NCI-H2196 (cell line): ENCODE results near the gene SDCCAG8.

ENCODE experiments used
- DNase-seq: peaks from one replicate; lab custom pipeline; 2025; ENCODE audit not compliant: unreplicated experiment; lab: John Stamatoyannopoulos, UW

Gene SDCCAG8

DNA sequence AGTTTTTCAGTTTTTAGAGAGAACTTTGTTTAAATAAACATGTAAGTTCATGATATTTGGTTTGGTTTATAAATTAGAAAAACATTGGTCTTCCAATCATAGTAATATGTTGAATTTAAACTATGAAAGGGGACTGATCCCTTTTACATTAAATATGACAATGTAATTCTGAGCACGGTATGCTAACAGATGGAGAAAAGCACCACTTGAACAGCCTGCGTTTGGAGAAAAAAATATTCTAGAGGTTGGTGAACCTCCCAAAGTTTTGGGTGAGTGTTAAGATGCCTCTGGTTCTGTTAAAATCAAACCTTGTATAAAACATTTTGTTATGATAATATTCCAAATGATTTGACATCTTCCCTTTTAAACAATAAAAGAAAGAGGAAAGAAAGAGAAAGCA, 123.9 kb downstream of the SDCCAG8 start:
- no peak for DNase-seq

DNA sequence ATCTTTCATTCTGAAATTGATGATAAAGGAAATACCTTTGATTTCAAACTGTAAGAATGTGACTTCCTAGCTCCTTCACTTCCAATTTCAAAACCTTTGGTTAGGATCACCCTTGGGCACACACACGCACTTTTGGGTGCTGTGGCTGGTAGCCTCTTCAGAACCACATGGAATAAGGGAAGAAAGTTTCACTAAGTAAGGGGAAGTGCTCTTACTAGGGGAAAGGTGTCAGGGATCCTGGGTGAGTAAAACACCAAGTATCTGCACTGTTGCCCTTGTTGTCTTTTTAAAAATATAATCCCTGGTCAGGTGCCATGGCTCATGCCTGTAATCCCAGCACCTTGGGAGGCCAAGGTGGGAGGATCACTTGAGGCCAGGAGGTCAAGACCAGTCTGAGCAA, 132.4 kb downstream of the SDCCAG8 start:
- DNase-seq, result no peak

- no peak for DNase-seq
These were observed 134.4 kb downstream of the SDCCAG8 start for GRCh38 chr1:243390162-243390791.

- no peak for DNase-seq
These were observed 135.5 kb downstream of the SDCCAG8 start for GRCh38 chr1:243391355-243391754.

DNA sequence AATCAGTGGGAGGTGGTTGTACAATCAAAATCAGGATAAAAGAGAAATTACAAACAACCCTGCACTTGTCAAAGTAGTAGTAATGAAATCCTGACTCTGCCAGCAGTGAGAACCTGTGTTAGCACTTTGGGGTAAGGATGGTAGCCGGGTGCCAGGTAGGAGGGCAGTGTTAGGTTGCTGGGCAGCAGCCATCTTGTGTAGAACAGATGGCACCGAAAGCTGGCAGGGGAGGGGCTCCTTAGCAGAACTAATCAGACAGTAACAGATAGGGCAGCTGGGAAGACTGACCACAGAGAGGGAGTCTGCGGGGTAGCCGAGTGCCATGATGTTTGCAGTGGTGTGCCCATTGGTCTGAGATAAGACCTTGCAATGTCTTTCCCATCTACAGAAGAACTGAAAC, 137.3 kb downstream of the SDCCAG8 start:
- no peak for DNase-seq

- no peak for DNase-seq
These were observed 138.2 kb downstream of the SDCCAG8 start for GRCh38 chr1:243394066-243394465.

DNA sequence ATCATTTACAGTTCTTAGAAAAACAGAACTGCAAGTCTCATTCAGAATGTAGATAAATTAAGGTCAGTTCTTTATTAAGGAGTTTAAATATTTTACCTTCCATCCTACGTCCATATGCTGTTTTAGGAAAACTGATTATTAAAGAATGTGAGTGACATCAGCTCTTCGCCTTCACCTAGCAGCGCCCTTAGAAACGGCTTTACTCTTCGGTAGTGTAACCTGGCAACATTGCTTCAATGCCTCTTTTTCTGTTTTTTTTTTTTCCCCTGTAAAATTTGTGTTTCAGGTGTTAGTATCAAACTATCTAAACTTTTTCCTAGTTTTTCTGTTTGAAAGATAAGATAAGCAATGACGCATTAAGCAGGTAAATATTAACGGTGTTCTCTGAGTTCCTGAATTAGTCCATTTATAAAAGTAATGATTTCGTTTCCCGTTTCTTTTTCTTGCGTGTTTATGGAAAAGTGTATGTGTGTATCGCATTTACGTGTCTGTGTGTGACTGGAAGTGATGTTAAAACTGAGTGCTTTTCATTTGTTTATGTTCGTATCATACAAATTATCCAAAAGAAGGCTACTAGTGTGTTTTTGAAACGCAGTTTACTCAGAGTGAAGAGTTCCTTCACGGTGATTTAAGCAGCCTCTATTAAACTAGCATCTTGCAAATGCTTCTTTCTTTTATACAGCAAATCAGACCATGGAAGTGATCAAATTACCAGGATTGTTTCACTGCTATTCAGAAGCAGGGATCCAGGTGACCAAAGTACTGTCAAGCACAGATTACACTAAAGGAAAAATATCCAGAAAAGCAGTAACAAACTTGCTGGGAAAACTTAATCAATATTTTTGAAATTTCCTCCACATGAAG, 139.0 kb downstream of the SDCCAG8 start:
- DNase-seq, result no peak

DNA sequence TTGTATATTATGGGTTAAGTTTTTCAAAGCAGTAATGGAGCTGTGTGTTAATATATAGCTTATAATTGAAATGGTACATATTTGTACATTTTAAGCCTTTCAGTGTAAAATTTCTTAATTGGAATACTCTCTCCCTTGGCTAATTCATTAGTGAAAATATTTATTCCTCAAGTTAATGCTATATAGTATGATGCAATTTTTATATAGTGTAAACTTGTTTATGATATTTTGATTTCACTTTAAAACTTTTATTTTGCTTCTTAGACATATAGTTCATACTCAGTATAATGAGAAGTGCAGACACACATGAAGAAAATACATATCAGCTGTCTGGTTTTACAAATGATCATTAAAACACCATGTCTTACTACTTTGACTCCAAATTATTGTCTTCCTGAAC, 140.6 kb downstream of the SDCCAG8 start:
- DNase-seq, result no peak

GRCh38 chr1:243396876-243397275, 141.0 kb downstream of the SDCCAG8 start:
- DNase-seq, result no peak

GRCh38 chr1:243397613-243398321, 141.9 kb downstream of the SDCCAG8 start:
- DNase-seq, result no peak

GRCh38 chr1:243399561-243400155, 143.8 kb downstream of the SDCCAG8 start:
- DNase-seq, result no peak

GRCh38 chr1:243402868-243403267, 147.0 kb downstream of the SDCCAG8 start:
- DNase-seq, result no peak

DNA sequence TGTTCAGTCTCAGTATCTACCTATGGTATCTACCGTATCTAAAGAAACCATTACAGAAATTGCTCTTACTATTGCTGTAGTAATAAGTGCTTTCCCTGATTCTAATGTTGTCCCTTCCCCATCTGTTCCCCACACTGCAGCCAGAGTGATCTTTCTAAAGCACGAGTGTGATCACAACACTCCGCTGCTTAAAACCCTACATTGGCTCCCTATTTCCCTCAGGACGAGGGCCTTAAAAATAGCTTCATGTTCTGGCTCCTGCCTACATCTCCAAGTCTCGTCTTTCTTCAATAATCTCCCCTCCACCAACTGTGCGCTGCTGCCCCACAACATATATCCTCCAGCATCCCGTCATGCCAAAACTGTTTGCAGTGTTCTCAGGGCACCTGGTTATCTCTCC, 150.6 kb downstream of the SDCCAG8 start:
- DNase-seq, result no peak

DNA sequence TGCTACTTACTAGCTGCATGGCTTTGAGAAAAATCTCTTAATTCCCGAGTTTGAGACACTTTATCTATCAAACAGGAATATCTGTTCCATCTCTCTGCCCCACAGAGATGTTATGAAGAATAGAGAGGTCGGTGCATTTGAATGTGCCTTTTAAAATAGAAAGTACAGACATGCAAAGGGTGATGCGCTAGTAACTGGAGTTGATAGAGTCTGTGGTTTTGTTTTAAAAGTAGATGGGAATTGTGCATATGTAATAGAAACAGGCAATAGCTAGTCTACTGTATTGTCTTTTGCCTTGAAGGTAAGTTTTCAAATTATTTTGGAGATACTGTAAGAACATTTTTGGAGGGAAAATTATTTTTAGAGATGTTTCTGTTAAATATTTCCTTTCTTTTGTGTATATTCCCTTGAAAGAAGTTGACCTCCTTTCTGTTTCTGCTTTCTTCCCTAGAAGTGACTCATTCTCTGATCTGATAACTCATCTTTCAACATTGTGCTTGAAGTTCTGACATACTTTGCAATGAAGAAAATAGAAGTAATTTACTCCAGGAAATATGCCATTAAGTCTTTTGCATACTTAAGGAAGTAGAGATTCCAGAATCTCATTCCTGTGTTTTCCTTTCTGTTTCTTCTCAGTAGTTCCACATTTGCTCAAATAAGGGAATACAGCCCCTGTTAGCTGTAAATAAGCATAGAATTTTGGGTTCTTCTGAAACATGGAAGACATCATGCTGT, 151.6 kb downstream of the SDCCAG8 start:
- DNase-seq, result no peak

DNA sequence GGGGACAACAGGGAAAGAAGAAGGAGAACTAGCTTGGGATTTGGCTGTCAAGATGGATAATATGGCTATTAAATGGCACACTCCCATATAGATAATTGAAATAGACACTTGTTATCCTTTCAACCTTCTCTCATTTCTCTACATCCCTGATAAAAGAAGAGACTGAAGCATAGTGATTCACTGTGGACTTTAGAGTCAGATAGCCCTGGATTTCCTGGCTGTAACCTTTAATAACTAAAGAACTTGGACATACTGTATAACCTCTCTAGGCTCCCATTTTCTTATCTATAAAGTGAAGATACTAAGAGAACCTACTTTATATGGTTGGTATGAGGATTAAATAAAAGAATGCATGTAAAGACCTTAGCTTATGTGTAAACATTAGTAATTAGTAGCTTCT, 152.6 kb downstream of the SDCCAG8 start:
- no peak for DNase-seq

- DNase-seq, result no peak
These were observed 153.4 kb downstream of the SDCCAG8 start for GRCh38 chr1:243409284-243409683.

DNA sequence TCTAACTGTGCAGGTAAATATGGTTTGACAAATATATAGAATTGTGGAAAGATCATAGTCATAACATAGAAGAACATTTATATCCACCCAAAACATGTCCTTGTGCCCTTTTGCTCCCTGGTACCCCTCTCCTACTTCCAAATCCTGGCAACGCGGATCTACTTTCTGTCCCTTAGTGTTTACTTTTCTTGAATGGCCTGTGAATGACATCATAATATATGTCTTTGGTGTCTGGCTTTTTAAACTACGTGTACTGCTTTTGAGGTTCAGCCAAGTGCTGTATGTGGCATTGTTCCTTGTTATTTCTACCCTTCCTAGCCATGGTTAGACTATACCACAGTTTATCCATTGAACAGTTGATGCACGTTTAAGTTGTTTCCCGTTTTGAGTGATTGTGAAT, 155.6 kb downstream of the SDCCAG8 start:
- DNase-seq, result no peak

DNA sequence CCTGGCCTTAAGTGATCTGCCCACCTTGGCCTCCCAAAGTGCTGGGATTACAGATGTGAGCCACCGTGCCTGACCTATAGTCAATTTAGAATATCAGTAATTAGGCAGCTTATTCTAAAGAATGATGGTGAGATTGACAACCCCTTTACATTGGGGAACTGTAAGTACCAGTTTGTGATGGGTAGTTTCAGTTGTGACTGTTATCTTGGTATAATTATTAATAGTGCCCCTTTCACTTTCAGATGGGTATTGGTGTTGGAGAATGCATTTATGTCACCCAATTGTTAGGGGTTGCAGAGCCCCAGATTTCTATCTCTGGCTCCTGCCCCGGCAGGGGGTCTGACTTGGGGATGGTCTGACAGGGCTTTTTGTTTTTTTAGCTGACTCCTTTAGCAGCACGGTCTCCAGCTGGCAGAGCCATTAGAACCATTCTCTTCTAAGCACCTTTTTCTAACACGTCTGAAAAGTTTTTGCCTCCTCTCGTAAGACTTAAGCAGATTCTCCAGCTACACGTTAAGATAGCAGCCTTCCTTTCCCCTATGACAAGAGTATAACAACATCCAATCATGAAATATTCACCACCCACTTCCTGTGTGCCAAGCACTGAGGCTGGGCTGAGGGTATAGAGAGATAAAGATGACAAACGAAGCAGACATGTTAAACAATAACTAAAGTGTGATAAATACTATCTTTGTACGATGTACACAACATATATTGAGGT, 157.8 kb downstream of the SDCCAG8 start:
- DNase-seq, result no peak

GRCh38 chr1:243414152-243414494, 158.3 kb downstream of the SDCCAG8 start:
- DNase-seq, result no peak

- no peak for DNase-seq
These were observed 160.0 kb downstream of the SDCCAG8 start for GRCh38 chr1:243415663-243416408.
